Lower leg skin (tissue), 3 donors: ENCODE results near the gene RBM17.

ENCODE experiments used
- POLR2A ChIP-seq, 2 donors: fragments of 450-650 bp; IDR thresholded peaks; one replicate each; pipeline ENCODE4 v1.6.1; 2016 to 2017; ENCODE audit warnings: antibody characterized with exemption in 2 of 2, mild to moderate bottlenecking in 1 of 2, moderate library complexity in 1 of 2
- TF ChIP-seq, protein P1 (sequence below), 3 donors: fragments of 450-650 bp; IDR thresholded peaks; one replicate each; pipeline ENCODE4 v1.5.1; 2016; ENCODE audit warnings: antibody characterized with exemption in 3 of 3, mild to moderate bottlenecking in 3 of 3, moderate library complexity in 2 of 3

DNA sequence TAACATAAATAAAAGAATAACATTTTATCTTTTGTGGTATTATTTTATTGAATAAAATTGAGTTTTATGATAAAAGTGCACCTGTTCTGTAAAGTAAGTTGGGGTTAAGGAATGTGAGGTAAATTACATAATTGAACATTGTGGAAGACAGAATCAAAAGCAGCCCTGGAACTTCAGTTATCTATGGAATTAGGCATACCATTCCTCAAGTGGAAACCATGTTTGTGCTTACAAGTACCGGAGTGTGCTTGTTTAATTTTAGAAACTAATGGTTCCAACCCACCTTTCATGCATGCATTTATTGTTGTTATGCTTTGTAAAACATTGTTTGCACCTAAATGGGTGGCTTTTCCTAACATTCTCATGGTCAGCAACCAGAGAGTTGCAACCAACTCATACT, 28.0 kb downstream of the RBM17 start:
- TF ChIP-seq, protein P1, sequence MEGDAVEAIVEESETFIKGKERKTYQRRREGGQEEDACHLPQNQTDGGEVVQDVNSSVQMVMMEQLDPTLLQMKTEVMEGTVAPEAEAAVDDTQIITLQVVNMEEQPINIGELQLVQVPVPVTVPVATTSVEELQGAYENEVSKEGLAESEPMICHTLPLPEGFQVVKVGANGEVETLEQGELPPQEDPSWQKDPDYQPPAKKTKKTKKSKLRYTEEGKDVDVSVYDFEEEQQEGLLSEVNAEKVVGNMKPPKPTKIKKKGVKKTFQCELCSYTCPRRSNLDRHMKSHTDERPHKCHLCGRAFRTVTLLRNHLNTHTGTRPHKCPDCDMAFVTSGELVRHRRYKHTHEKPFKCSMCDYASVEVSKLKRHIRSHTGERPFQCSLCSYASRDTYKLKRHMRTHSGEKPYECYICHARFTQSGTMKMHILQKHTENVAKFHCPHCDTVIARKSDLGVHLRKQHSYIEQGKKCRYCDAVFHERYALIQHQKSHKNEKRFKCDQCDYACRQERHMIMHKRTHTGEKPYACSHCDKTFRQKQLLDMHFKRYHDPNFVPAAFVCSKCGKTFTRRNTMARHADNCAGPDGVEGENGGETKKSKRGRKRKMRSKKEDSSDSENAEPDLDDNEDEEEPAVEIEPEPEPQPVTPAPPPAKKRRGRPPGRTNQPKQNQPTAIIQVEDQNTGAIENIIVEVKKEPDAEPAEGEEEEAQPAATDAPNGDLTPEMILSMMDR (IDR thresholded peaks at IDR 0.05): no peak
- TF ChIP-seq POLR2A (IDR thresholded peaks at IDR 0.05): no peak
